Measurements from ENCODE around the gene ATP10B.

DNA sequence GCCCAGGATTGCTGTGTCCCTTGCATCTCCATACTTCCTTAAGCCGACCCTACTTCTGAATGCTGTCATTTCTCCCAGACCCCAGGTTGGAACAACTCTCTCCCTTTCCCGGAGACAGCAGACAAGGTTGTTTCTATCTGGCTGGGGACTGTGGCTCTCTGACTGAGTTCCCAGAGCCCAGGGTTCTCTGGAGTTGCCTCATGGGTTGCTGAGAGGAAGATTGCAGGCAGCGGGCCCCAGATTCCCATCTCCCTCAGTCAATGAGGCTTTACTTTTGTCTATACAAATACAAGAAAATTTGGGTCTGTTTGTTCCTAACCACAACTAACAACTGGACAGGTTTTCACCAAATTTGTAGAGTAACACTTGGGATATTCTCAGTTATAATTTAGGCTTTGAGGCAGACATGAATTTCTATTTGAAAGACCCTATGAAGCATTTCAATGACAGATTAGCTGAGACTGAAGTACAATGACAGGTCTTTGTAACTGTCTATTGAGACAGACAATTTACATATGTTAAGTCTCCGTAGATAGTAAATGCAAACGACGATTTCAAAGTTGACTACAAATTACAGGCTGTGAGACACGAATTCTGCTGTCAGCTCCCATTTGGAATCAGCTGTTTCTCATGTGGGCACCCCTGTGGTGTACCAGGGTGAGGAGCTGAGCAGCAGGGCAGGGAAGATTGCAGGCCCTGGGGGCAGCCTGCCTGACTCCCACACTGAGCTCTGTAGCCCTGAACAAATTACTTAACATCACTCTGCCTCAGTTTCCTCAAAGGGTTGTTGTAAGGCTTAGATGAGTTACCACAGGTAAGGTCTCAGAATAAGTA lies 107.5 kb downstream of the ATP10B start:
- TF ChIP-seq, protein P1, sequence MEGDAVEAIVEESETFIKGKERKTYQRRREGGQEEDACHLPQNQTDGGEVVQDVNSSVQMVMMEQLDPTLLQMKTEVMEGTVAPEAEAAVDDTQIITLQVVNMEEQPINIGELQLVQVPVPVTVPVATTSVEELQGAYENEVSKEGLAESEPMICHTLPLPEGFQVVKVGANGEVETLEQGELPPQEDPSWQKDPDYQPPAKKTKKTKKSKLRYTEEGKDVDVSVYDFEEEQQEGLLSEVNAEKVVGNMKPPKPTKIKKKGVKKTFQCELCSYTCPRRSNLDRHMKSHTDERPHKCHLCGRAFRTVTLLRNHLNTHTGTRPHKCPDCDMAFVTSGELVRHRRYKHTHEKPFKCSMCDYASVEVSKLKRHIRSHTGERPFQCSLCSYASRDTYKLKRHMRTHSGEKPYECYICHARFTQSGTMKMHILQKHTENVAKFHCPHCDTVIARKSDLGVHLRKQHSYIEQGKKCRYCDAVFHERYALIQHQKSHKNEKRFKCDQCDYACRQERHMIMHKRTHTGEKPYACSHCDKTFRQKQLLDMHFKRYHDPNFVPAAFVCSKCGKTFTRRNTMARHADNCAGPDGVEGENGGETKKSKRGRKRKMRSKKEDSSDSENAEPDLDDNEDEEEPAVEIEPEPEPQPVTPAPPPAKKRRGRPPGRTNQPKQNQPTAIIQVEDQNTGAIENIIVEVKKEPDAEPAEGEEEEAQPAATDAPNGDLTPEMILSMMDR (IDR thresholded peaks at IDR 0.05; ENCODE audit: low read length): no peak
- TF ChIP-seq EZH2 (IDR thresholded peaks at IDR 0.05; ENCODE audit: borderline replicate concordance, low read length): no peak
